GM12872 (cell line): Measurements from ENCODE around the gene SORL1.

ENCODE experiments used
- CTCF ChIP-seq: IDR thresholded peaks from 3 replicates; pipeline ENCODE4 v1.5.1; 2011; ENCODE audit warnings: low read depth, mild to moderate bottlenecking, low read length, moderate library complexity; ENCODE audit not compliant: insufficient read depth

The SORL1 gene

GRCh38 chr11:121458551-121458950 is 6.4 kb downstream of the SORL1 start:
- TF ChIP-seq CTCF, result no peak

DNA sequence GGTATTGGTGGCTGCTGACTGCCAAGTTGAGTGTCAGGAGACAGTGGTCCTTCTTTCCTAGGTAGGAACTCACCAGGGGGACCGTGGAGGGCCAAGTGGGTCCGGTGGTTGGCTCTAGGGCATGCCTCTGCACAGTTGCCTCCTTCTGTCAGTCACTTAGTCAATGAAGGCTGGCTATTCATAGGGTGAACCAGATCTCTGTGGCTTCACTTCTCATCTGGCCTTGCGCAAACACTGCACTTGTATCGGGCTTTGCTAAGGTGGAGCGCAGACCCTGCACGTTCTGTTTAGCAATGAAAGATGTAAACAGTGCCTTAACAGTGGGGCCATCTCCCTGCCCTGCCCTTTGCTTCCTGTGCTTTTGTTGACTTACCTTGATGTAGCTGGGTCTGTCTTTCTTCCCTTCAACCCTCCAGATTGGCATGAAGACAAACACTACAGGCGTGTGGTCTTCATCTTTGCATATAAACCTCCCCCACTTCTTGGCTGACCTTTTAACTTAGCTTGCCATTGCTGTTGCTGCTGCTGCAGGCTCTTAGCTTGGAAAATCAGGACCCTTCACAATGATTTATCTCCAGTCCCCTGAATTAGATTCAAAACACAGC is 7.4 kb downstream of the SORL1 start:
- TF ChIP-seq CTCF, result no peak

DNA sequence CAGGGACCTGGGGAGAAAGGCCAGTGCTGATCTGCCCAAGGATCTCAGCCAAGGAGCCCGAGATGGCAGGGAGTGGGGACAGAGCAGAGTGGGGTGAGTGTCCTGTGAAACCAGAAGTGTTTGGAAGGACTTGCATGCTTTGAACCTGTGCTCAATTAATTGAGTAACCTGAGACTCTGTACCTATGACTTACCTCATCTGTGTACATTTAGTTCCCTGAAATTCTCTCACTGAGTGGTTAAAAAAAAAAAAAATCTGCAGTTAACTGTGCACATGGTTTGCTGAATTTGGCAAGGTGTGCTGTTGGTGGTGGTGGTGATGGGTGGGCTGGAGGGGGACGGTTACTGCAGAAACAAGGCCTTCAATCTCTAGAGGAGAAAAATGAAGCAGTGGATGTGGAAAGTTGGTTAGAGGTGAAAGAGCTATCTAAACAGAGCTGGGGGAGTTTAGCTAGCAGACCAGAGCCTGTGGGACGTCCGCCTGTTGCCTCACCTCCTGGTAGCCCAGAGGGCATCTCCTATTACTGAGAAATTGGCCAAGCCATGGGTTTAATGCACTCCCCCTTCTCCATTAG is 8.9 kb downstream of the SORL1 start:
- TF ChIP-seq CTCF, result no peak

- no peak for TF ChIP-seq CTCF
Observed at GRCh38 chr11:121461843-121462242, 9.7 kb downstream of the SORL1 start.

DNA sequence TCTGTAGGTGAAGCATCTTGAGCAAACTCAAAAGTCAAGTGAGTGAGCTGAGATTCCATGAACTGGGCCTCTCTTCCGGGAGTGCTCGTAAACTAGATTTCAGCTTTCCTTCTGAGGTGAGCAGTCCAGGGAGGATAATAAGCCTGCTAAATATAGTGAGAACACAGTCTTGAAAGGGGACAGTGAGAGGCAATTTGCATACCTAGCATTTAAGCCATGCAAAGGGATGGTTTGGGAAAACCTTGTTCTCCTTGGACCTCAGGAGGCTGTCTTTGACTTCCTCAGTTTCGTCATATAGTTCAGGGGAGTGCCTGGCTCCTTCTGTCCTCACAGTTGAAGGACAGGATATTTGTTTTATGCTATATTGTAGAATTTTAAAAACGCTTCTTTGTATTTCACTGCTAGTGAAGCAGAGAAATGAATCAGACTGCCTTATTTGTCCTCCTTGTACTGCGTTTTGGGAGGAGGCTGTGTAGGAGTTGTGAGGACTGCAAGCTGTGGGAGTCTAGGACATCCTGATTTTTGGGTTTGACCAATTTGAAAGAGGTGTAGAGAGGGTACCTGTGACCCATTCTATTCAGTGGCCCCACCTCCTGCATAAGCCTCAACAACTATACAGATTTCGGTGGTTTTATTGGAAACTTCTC is 11.7 kb downstream of the SORL1 start:
- TF ChIP-seq CTCF, result no peak

DNA sequence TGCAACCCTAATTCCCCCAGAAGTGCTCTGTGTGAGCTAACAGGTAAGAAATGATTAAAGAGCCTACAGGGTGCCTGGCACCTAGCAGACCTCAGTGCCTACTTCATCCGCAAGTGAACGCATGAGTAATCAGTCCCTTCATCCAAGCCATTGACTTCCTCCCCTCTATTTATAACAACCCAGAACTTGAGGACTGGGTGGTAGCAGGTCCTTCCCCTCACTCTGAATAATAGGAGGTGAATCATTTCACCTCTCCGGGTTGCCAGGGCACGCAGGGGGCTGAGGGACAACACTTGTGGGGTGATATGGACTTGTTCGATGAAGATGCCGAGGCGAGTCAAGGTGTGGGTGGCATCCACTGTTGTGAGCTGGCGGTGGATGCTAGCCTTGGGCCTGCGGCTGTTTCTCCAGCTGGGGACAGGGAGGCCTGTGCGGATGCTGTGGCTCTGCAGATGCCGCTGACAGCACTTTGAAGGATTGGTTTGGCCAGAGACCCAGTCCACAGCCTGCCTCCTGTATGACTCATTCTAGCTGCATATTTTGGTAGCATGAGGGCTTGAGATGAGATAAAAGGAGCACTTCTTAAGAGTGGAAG is 12.3 kb downstream of the SORL1 start:
- TF ChIP-seq CTCF, result no peak

DNA sequence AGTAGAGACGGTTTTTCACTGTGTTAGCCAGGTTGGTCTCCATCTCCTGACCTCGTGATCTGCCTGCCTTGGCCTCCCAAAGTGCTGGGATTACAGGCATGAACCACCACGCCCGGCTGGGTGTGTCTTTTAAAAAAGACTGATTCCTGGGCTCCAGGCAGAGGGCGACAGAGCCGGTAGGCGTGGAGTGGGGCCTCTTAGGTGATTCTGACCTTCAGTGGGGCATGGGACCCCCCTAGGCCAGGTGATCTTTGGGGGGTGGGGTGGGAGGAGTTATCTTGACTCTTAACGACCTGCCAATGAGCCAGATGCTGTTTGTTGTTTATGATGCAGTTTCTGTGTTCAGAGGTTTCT is 13.6 kb downstream of the SORL1 start:
- no peak for TF ChIP-seq CTCF
